Stimulated activated CD8-positive, alpha-beta memory T cell treated with anti-CD3 and anti-CD28 coated beads, Interleukin-7, amount 100 ng/mL, for 4 hours (primary cell): ENCODE measurements around the gene ILK.

Source experiments
- DNase-seq, 2 donors: peaks; one replicate each; pipeline ENCODE4 v3.0.0-alpha.2; 2020; ENCODE audit warnings: low read depth in 2 of 2

The ILK gene

DNA sequence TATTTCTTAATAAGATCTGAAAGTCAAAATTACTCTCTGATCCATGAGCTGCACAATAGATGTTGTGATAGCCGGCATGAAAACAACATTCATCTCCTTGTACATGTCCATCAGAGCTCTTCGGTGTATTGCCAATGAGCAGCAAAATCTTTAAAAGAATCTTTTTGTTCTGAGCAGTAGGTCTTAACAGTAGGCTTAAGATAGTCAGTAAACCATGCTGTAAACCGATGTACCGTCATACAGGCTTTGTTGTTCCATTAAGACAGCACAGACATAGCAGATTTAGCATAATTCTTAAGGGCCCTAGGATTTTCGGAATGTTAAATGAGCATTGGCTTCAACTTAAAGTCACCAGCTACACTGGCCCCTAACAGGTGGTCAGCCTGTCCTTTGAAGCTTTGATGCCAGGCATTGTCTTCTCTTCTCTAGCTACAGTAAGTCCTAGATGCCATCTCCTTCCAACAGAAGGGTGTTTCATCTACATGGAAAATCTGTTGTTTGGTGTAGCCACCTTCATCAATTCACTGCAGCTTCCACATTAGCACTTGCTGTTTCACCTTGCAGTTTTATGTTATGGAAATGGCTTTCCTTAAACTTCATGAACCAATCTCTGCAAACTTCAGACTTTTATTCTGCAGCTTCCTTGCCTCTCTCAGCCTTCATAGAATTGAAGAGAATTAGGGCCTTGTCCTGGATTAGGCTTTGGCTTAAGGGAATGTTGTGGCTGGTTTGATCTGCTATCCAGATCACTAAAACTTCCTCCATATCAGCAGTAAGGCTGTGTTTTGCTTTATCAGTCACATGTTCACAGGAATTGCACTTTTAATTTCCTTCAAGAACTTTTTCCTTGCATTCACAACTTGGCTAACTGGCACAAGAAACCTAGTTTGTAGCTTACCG lies 28.5 kb upstream of the ILK start:
- DNase-seq: no peak

DNA sequence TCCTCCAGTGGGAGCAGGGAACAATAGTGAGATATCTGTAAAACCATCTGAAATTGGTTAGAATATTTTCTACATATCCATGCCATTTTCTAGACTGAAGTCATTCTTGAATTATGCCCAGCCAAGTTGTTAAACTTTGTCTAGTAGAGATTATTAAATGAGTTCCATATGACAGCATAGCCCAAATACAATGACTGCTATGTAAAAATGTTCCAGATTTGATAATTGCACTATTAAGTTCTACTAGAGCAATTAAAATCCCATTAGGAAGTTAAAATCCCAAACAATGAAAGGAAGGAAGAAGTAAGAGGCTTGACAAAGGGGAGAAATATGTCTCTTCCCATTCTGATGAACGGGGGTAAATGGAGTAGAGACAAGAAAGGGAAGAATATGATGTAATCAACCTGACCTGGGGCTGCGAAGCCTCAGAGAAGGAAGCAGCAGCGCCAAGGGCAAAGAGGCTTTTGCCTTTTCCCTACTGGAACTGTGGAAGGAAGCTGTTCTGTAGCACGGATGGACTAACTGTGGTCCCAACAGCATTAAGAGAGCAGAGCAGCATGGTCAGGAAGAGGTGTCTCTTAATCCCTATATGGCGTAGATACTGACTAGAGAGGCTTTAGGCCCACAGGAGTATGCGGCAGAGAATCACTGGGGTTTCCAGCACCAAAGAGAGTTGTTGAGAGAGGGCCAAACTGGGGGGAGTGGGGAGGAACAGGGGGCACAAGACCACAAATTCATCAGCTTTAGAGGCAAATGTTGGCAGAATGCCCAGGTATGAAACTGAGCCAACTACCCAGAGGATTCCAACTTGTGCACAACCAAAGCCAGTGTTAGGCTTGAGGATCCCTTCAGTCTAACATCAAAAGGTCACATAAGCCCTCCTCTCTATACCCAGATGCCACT lies 26.9 kb upstream of the ILK start:
- DNase-seq: no peak

DNA sequence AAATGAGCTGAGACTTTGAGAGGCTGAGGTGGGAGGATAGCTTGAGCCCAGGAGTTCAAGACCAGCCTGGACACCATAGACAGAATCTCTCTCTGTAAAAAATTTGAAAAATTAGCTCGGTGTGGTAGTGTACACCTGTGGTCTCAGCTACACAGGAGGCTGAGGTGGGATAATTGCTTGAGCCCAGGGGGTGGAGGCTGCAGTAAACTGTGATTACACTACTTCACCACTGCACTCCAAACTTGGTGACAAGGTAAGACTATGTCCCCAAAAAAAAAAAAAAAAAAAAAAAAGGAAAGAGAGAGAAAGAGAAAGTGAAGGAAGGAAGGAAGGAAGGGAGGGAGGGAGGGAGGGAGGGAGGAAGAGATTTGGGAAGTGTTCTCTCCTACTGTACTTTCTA lies 25.4 kb upstream of the ILK start:
- DNase-seq: no peak

DNA sequence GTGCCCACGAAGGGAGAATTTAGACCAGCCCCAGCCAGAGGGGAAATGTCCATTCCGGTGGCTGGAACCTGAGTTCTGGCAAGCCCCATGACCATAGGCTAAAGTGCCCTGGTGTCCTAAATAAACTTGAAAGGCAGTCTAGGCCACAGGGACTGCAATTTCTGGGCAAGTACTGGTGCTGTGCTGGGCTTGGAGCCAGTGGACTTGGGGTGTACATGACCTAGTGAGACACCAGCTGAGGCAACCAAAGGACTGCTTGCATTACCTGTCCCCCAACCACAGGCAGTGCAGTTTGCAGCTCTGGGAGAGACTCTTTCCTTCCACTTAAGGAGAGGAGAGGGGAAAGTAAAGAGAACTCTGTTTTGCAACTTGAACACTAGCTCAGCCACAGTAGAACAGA lies 23.9 kb upstream of the ILK start:
- no peak for DNase-seq

DNA sequence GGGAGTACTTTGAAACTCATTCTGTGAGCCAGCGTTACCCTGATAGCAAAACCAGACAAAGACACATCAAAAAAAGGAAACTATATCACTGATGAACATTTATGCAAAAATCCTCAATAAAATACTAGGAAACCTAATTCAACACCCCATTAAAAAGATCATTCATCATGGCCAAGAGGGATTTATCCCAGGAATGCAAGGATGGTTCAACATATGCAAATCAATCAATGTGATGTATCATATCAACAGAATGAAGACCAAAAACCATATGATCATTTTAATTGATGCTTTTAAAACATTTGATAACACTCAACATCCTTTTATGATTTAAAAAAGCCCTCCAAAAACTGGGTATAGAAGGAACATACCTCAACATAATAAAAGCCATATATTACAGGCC lies 20.0 kb upstream of the ILK start:
- no peak for DNase-seq

DNA sequence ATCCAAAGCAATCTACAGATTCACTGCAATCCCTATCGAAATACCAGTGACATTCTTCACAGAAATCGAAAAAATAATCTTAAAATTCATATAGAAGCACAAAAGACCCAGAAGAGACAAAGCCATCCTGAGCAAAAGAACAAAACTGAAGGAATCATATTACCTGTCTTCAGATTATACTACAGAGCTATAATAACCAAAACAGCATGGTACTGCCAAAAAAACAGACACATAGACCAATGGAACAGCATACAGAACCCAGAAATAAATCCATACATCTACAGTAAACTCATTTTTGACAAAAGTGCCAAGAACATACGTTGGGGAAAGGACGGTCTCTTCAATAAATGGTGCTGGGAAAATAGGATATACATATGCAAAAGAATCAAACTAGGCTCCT lies 19.0 kb upstream of the ILK start:
- DNase-seq: no peak

DNA sequence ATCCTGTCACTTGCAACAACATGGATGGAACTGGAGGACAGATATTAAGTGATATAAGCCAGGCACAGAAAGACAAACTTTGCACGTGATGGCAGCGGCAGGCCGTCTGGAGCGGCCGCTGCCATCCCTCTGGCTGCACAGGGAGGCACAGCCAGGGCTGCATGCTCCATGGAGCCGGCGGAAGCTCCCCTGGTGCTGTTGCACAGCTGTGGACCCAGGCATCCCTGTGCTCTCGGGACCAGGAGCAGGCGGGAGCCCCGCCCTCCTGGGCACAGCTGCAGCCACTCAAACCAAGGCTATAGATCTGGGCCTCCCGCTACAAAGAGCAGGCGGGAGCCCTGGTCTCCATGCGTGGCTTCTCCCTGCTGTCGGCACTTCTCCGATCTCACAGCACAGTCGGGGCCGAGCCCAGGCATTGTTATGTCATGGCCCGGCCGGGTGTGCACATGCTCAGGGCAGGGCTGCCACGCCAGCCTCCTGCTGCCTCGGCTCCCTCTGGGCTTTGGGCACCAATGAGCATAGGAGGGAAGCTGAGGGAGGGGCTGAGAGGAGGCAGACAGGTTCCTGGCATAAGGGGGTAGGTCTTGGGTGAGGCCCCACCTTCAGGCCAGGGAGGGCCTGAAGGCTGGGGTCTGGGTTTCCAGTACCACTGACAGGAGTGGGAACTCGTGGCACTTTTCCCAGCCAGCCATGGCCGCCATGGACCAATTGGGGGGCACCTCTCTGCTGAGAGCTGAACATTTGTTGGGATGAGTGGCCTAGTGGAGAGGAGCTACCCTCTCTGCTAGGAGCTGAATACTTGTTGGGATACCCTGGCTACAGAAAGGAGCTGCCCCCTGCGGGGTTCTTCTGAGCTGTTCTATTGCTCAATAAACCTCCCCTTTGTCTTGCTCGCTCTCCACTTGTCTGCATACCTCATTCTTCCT lies 16.9 kb upstream of the ILK start:
- no peak for DNase-seq

DNA sequence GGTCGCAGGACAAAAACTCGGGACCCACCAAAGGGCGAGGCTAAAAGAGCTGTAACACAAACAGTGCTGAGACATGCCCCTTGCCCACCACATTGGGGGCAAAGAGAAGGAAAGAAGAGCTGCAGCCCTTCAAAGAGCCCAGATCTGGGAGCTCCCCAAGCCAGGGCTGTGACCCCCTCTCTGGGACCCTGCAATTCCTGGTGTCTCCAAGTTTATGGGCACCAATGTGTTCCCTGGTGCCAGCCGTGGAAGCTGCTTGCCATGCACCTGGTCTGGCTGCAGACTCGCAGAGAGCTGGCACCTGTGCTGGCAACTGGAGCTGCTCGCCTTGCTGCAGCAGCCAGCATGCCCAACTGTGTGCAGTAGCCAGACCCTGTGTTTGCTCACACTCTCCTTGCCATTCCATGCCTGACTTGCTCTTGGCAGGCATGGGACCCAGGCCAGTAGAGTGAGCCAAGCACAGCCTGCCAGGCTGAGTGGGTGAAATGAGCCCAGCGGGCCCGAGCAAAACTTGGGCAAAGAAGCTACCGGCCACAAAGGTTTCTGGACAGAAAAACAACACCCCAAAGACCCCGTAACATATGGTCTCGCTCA lies 16.1 kb upstream of the ILK start:
- no peak for DNase-seq

DNA sequence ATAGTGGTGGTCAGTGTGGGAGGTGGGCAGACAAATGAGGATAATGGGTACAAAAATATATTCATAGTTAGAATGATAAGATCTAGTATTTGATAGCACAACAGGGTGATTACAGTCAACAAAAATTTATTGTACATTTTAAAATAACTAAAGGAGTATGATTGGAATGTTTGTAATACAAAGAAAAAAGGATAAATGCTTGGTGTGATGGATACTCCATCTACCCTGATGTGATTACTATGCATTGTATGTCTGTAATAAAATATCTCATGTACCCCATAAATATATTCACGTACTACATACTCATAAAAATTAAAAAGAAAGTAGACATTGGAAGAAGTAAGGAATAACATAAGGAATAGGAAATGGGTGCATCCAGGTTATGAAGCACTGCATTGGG lies 15.6 kb upstream of the ILK start:
- DNase-seq: no peak

DNA sequence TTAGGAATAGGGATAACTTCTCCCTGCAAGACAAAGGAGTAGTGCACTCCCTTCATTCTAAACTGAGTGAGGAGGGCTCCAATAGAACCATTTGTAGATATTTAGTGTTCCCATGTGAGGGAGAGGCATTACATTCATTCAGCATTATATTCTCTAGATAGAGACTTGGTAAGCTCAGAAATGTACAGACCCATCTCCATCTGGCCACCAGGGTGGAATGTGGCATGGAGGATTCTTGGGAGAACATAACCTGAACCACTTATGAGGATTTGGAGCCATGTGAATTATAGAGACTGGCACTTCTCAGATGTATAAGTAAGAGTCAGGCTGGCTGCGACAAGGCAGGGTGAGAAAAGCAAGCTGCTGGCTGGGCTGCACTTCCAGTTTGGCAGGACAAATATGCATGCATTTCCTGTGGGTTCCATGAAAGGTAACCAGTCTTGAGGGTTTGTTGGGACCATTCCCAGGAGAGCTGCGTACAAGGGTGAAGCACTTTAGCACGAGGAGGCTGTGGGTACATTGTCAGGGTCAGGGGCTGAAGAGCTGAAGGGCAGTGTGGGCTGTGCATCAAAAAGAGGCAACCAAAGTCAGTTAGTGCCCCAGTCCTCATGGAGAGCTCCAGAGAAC lies 9.3 kb upstream of the ILK start:
- no peak for DNase-seq

DNA sequence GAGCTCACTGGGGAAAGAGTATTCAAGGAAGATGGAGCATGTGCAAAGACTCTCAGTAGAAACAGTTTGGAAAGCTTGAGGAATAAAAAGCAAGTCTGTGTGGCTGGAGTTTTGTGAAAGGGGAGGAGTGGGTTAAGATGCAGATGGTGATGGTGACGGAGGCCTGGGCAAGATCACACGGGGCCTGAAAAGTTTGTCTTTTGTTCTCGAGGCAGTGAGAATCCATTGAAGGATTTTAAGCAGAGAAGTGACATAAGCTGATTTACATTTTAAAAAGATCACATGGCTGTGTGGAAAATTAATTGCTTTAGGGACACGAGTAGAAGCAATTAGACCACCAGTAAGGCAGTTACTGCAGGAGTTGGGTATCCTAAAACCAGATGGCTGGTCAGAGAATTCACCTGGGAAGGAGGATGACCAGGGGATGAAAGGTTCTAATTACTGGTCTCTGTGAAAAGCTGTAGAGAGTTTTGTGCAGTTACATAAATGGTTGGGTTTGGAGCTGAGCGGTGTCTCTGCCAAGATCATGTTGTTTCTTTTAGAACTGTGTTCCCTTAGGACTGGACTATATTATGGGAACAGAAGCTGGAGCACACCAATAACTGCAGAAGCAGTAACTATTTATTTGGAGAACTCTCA lies 7.2 kb upstream of the ILK start:
- DNase-seq: no peak

DNA sequence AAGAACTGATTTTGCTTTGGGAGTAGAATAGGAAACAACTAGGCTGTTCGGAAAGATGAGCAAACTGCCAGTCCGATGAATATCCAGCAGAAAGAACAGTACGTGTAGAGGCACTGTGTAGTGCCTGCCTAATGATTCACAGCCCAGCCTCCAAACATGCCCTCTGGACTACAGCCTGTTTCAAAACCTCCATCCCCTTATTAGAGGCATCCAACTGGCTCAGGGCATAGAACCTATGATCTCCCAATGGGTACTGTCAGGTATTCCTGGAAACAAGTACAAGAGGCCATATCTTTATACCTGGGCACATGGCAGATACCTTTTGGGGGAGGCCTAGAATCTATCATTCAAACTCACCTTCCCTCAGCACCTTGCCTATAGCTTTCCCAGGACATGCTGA lies 5.0 kb upstream of the ILK start:
- no peak for DNase-seq

DNA sequence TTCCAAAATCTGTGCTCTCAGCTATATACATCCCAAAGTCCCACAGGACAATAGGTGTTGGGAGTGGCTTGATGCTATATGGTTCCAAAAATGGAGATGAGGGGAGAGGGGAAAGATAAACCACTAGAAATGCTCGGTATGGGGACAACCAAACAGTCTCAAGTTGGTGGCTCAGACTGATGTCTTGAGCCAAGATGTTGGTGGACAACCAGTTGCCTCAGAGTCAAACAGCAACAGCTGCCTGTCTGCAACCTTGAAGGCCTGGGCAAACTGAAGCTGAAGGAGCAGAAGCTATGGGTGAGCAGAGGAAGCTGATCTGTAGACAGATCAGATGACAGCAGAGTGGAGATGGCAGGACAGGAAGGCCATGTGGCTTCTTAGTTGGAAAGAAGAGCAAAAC lies 4.1 kb upstream of the ILK start:
- DNase-seq: no peak

DNA sequence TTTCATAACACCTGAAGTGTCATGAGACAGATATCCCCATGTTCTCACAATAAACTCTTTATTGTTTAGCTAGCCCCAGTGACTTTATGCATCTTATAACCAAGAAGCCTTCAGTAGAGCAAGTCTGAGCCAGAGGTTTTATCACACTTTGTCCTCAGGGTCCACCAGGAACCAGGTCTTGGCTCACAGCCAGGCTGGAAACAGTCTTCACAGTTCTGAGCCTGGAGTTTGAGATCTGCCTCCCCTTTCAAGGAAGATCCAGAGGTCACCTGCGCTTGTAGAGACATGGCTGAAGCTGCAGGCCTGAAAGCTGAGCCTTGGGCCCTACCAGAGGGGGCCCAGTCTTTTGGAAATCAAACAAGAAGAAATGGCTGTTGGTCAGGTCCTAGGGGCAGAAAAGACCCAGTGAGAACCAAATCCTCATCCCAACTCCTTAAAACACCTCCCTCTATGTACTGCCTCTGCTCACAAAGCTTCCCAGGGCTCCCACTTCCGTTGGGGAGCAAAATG lies 3.6 kb upstream of the ILK start:
- no peak for DNase-seq

DNA sequence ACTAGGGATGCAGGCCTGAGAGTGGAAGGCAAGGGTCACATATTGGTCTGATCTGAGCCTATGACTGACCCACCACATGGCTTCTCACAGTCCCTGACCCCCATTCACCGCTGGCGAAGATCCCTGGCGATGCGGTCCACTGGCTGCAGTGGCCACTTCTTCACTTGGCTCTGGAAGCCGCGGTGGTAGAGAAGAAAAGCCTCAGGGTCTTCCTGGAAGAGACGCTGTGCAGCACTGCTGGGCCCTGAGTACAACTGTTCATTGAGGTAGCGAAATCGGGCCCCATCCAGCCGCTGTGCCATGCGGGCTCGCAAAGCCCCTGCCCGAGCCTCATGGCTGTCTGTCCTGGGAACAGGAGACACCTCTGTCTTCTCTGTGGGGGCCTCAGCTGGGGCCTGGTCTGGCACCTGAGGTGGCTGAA lies 2.5 kb upstream of the ILK start:
- DNase-seq: no peak

DNA sequence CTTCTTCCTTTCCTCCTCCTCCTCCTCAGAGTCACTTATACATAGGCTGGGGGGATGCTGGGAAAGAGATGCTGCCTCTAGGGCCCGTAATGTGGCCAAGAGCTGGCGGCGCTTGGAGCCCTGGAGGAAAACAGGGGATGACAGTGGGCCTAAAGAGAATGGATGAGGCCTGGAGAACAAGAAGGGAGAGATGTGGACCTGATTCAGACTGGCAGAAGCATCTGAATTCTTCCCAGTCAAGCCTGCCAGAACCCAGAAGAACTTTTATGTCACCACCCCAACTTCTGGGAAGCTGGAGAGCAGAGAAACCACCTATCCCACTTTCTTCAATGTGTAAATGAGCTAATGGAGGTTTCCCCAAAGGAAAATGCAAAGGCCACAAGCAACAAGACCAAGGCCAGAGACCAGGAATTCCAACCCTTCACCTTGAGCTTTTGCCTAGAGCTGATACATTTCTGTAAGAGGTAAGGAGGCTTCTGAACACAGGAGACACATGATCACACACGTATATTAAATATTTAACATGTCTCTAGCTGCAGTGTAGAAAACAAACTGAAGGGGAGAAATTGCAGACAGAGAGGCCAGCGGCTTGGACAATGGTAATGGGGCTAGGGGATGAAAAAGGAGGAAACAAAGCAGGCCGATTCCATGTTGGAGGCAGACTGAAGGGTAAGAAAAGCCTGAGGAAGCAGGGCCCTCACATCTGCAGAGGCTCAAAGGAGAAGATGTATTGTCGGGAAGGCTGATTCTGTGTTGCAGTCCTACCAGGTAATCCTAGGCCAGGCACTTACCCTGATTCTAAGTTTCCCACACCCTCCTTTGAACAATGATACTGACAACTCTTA lies 1.3 kb upstream of the ILK start:
- no peak for DNase-seq

DNA sequence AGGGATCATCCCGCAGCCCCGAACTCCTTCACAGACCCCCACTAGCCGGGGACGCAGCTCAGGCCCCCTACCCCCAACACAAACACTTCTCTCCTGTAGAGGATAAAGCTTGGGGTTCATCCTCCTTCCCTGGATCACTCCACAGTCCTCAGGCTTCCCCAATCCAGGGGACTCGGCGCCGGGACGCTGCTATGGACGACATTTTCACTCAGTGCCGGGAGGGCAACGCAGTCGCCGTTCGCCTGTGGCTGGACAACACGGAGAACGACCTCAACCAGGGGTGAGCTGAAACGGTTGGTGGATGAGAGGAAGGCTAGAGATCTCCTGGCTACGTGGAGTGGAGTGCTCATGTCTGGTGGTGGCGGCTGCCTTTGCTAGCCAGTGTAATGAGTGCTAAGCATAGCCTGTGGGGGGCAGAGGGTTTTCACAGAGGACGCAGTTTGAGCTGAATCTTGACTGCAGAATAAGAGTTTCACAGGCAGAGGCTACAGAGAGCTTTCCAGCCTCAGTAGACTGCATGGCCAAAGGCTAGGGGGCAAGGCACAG lies 580 bp downstream of the ILK start:
- peak; percentile 32 to 38 for DNase-seq

DNA sequence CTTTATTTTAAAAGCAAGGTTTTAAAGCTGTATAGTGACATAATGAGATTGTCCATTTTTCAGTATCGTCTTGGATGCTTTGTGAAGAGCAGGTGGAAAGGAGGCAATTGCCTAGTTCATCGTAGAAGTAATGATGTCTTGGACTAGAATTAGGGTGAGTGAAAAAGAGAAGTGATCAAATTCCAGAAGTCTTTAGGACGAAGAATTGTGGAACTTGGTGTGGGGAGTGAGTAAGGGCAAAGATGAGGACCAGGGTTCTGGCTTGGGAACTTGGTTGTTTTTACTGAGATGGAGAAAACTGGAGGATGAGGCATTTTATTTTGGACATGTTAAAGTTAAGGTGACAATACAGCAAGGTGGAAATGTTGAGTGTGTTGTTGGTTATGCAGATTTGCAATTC lies 1.2 kb downstream of the ILK start:
- no peak for DNase-seq
